Measurements from ENCODE around the gene TCERG1L.

- TF ChIP-seq ATF6 (CRISPR knock-in tag; IDR thresholded peaks at IDR 0.05): no peak
- no peak for TF ChIP-seq CREM (CRISPR knock-in tag; IDR thresholded peaks at IDR 0.05)
- no peak for TF ChIP-seq ZNF317 (CRISPR knock-in tag; IDR thresholded peaks at IDR 0.05; ENCODE audit: borderline replicate concordance, low read depth)
- no peak for TF ChIP-seq CTCF (IDR thresholded peaks at IDR 0.05)
- no peak for TF ChIP-seq ZBTB21 (CRISPR knock-in tag; IDR thresholded peaks at IDR 0.05; ENCODE audit: borderline replicate concordance)
- TF ChIP-seq SOX15 (CRISPR knock-in tag; IDR thresholded peaks at IDR 0.05): no peak
- TF ChIP-seq FOXJ3 (CRISPR knock-in tag; IDR thresholded peaks at IDR 0.05; ENCODE audit: borderline replicate concordance): no peak
- no peak for TF ChIP-seq NR1H2 (CRISPR knock-in tag; IDR thresholded peaks at IDR 0.05)
These were observed 5.0 kb upstream of the TCERG1L start for GRCh38 chr10:131316321-131317075.

All from WTC11 (cell line).